NCI-H510A (cell line): ENCODE data around the gene RASSF3.
"Not testable (repeated sequence)": the region's sequence is repeated elsewhere in the genome, so short reads cannot be mapped to it uniquely, and the experiment has no call there.

Source experiments
- DNase-seq: peaks from one replicate; lab custom pipeline; 2025; lab: John Stamatoyannopoulos, UW

RASSF3 gene

GRCh38 chr12:64595863-64596793 lies 14.2 kb upstream of the RASSF3 start:
- DNase-seq: no peak

DNA sequence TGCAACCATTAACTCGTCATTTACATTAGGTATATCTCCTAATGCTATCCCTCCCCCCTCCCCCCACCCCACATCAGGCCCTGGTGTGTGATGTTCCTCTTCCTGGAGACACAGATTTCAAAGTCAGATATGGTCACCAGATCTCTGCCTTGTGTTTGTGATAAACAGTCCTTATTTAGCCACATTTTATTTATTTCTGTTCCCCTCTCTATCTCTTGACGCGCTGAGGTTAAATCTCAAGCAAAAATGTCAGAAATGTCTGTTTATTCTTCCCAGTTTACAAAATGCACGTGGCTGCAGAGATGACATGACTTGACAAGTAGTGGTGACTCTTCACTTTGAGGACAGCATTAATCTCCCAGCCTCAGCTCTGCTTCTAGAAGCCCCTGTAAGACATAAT lies 11.5 kb upstream of the RASSF3 start:
- DNase-seq: no peak

DNA sequence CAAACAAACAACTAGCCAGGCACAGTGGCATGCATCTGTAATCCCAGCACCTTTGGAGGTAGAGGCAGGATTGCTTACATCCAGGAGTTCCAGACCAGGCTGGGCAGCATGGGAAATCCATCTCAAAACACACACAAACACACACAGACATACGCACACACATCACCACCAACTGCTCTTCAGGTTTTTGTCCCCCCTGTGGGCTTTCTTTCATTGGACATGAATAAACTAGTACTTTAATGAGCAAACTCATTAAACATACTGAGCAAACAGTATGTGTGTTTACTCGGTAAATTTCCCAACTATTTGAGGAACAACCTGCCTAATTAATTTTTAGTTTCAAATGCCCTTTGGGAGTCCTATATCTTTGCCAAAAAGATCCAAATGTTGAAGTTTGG lies 10.1 kb upstream of the RASSF3 start:
- peak; percentile 65 for DNase-seq

DNA sequence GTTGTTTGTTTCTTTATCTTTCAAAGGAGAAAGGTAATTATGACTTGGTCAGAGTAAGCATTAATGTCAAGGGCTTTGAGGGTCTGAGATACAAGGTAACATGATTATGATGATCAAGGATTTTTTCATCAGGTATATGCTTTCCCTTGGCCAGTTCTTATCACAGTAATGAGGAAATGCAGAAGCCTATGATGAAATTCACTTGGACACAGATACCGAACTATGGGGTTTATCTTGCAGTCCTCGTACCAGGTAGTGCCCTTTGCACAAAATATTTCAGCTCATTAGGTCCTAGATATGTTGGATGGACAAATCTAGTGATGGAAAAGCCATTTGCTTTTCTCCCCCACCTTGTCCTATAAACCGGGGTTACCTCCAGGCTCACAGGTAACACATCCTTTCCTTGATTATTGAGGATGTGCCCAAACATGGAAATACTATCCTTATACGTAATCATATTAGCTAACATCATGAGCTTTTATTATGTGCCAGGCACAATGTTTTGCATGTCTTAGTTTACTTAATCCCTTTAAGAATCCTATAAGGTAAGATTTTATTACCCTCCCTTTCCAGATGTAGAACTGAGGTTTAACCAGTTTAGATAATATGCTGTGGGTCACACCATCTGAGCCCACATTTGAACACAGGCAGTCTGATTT lies 7.0 kb upstream of the RASSF3 start:
- DNase-seq: no peak

- DNase-seq: peak; percentile 53
Observed at GRCh38 chr12:64608901-64609535, 1.3 kb upstream of the RASSF3 start.

DNA sequence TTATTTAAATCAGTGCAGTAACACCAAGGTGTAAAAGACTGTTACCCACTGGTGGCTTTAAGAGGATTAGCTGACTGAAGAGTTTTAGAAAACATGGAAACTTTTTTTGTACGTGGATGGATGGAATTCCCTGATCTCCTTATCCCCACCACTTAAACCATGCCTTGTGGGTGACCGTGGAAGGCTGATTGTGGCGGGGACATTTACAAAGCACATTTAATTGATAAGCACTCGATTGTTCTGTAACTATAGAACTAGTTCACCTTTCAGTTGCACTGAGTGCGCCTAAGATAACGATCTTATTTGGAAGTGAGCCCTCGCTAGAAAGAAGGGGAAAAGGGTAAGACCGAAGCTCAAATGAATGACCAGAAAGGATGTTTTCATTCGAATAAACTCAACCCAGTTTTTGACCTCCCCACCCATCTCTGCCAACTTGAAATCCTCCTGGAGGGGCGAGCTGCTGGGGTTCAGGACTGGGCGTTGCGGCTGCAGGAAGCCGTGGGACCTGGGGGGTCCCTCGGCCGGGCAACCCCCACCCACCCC lies 688 bp upstream of the RASSF3 start:
- DNase-seq: no peak

DNA sequence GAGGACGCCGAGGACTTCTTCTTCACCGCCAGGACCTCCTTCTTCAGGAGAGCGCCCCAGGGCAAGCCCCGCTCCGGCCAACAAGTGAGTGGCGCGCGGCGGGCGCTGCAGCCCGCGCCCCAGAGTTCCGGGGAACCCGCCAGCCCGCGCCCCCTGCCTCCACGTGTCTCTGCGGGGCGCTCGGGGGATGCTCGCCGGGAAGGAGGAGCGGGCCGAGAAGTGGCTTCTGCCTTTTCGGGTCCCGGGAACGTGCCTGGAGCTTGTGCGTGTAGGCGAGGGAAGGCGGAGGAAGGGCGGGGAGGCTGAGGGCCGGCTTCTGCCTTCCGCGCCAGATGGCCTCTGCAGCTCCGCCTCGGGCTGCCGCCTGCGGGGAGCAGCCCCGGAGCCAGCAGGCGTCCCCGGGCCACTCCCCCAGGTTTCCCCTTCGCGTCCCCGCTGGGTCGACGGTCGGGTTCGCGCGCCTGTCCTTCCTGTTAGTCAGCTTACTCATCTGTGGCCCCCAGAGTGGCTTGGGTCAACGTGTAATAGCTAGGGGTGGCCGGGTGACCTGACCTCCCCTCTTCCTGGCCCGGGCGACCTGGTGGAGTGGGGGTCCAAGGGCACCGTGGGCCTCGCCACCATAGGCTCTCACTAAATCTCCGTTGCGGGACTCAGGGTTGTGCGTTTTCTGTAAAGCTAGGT lies 505 bp downstream of the RASSF3 start:
- DNase-seq: peak; percentile 76

DNA sequence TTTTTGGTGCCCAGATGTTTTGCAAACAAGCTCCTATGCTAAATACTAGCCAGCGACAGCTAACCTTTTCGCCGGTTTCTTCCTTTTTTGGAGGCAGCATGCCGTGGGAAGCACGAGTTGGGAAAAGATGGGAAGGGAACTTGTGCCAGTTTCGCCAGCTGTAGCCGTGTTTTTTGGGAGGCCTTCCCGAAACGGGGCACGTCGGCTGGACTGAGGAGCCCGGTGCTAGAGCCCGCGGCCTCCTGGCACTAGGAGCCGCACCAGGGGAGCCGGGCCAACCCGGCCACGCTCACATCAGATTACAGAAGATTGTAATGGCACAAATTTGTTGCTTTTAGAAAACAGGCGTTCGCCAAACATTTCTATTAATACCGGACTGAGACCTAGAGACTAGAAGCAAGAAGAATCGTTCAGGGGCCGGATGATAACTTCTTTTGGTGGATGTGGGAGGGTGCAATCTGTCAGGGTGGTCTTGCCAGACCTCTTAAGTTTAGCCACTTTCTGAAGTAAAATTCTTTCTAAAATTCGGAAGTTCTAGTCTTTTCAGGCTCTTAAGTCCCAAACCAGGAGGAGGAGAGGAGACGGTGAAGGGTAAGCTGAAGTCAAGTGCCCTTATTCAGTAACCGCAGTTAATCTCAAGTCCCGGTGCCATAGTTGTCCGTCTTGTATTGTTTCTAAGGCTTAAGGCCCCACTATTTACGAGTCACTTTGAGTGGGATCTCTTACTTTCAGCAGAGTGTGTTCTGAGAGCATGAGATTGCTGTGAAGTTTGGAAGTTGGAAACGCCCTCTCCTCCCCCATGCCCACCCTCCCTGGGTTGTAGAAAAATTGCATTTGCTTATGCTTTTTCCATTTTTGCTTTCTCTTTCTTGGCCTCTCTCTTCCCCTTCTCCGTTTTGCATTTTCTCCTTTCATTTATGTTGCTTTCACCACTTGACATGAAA lies 1.3 kb downstream of the RASSF3 start:
- no peak for DNase-seq

DNA sequence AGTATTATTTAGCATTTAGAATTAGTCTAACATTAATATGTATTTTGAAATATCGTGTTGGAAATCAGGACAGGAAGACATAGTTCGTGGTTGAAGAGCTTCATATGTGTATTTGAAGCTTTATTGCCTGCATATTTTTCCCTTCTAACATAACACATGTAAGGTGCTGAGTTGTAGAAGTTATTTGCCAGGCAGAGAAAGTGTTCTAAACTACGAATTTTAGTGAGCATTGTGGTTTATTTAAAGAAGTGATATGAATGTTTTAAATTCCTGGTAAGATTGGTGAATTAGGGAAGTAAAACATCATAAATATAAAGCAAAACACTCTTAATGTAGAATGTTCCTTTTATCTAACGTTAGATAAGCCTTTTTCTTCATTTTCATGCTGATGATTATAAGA lies 2.5 kb downstream of the RASSF3 start:
- no peak for DNase-seq

DNA sequence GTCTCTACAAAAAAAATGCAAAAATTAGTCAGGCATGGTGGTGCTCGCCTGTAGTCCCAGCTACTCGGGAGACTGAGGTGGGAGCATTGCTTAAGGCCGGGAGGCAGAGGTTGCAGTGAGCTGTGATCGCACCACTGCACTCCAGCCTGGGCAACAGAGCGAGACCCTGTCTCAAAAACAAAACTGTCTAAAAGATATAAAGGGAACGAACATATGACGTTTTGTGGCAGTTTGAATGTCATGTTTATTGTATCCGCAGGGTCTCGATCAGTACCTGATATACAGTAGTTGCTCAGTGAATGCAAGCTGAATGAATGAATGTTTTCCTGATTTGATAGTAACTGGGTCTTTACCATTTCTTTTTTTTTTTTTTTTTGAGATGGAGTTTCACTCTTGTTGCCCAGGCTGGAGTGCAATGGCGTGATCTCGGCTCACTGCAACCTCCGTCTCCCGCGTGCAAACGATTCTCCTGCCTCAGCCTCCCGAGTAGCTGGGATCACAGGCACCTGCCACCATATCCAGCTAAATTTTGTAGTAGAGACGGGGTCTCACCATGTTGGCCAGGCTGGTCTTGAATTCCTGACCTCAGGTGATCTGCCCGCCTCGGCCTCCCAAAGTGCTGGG lies 3.6 kb downstream of the RASSF3 start:
- not testable (repeated sequence) for DNase-seq

DNA sequence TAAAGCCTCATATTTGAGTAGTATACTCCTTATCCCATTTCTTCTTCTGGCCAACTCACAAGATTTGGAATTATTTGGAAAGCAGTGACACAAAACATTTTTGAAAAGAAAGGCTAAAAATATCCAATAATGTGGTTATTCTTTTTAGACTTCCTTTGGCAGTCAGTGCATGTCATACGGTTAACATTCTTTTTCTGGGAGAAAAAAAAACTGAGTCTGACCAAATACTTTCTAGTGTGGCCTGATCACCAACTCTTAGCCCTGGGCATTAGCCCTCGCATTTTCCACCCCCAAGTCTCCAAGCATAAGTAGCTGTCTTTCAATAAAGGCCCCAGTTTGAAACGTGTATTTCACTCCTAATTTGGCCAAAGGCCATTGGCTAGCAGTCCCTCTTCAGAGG lies 5.9 kb downstream of the RASSF3 start:
- DNase-seq: no peak

DNA sequence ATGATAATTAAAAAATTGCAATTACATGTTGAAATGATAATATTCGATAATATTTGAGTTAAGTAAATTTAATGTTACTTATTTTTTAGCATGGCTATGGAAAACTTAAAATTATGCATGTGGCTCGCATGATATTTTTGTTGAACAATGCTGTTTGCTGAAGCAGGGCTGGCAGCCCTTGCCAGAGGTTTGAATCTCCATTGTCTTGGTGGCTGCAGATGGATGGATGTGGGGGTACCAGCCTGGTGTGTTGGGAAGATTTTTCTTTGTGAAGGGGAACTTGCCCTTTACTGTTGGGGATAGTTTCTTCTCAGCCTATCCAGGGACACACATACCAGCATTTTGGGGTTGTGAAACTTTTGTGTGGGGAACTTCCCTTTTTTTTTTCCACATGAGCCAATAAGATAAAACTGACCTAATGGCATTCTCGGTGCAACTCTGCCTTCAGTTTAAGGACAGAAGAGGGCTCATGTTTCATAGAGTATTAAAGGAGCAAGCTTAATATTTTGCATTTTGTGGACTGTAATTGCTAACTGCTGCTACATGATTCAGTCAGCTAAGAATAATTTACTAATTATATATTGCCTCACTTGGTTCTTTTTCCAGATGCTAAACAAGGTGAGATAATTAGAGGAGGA lies 8.8 kb downstream of the RASSF3 start:
- no peak for DNase-seq

DNA sequence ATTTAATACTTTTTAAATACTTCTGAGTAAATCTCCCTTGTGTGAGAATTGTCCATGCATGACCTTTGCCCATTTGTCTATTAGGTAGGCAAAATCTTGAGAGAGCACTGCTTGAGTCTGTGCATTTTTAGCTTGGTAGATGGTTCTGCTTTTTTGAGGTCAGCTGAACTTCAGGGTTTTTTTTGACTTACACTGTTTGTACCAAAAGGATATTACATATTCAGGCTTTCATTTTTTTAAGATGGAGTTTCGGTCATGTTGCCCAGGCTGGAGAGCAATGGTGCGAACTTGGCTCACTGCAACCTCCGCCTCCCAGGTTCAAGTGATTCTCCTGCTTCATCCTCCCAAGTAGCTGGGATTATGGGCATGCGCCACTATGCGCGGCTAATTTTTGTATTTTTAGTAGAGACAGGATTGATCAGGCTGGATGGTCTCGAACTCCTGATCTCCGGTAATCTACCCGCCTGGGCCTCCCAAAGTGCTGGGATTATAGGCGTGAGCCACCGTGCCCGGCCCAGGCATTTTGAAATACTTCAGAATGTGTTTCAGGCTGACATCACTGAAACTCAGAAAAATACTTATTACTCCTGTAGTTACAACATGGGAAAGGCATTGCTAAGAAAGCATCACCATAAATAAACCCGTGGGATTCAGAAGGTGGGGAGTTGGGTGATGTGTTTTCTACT lies 11.1 kb downstream of the RASSF3 start:
- DNase-seq: no peak

DNA sequence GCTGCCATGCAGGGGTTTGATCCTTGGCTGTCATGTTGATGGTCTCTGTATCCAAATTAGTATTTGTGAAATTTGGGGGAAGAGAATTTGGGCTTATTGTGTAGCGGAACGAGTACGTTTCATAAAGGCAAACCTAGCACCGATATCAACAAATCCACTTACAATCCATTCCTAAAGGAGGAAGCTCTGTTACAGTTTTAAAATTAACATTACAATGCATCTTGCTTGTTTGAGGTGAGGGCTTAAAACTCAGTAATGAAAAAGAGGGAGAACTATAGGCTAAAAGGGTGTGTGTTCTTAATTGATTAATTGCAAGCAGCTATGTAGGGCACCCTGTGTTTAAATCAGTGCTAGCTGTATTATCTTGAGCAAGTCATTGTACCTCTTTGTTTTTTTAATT lies 13.7 kb downstream of the RASSF3 start:
- no peak for DNase-seq

- peak; percentile 25 for DNase-seq
Observed at GRCh38 chr12:64625243-64626077, 15.2 kb downstream of the RASSF3 start.

GRCh38 chr12:64626588-64626987 lies 16.3 kb downstream of the RASSF3 start:
- DNase-seq: not testable (repeated sequence)

DNA sequence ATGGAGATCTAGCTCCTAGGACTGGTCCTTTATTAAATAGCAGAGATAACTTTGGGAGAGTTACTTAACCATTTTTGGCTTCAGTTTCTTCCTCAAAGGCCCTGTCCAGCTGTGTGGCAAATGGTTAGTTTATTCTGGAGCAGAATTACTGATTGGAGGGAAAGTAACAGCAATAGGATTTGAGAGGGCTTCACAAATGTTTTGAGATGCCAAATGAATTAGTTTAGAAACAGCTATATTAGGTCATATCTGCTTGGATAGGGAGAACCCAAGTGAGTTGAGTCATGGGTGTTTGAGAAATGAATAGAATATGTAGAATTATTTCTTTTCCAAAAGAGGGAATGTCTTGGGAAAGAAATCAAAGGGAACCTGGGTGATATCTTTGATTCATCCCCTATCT lies 17.5 kb downstream of the RASSF3 start:
- DNase-seq: no peak

GRCh38 chr12:64631197-64631596 lies 20.9 kb downstream of the RASSF3 start:
- DNase-seq: no peak
